ENCODE data around the gene KRT76. TPM values are rescaled to one million over a fixed set of nuclear protein-coding genes. Genes with fewer than 3 reads are reported as not detected.

The KRT76 gene
- total and polyA plus RNA-seq, 7 donors, result not detected

GRCh38 chr12:52740584-52740983 lies 36.6 kb downstream of the KRT76 start:
- TF ChIP-seq CTCF (IDR thresholded peaks at IDR 0.05), result no peak
- no peak for ATAC-seq
- no peak overlapping the region for H3K4me3 ChIP-seq
- intact Hi-C loops (cut with DNase I), result no loop called here
- no peak overlapping the region for H3K27ac ChIP-seq
- H3K27me3 ChIP-seq (ENCODE audit: insufficient read depth in 3 of 3, low read length in 2 of 3), result peaks cover 0 to 2% (median 0%) of the 10 kb centered on the region in 3 donors
- H3K9me3 ChIP-seq, result no peaks in the 10 kb centered on the region
- no peaks in the 10 kb centered on the region for H3K36me3 ChIP-seq (ENCODE audit: insufficient read depth in 1 of 2, low read depth in 1 of 2)
- H3K4me1 ChIP-seq, result no peaks in the 10 kb centered on the region
- DNase-seq, result no peak

- ATAC-seq (no peak), DNase-seq (no peak)
- peaks cover 0 to 8% (median 0%) of the 10 kb centered on the region in 3 donors for H3K27me3 ChIP-seq (ENCODE audit: insufficient read depth in 3 of 3, low read length in 2 of 3)
- no peak overlapping the region for H3K27ac ChIP-seq
- intact Hi-C loops (cut with DNase I), result no loop called here
- no peak for TF ChIP-seq CTCF (IDR thresholded peaks at IDR 0.05)
- H3K4me3 ChIP-seq, result no peak overlapping the region
- H3K4me1 ChIP-seq, result no peaks in the 10 kb centered on the region
- no peaks in the 10 kb centered on the region for H3K9me3 ChIP-seq
- H3K36me3 ChIP-seq (ENCODE audit: insufficient read depth in 1 of 2, low read depth in 1 of 2), result no peaks in the 10 kb centered on the region
Measured at GRCh38 chr12:52739963-52740362, 37.2 kb downstream of the KRT76 start.

GRCh38 chr12:52735816-52736632 lies 41.1 kb downstream of the KRT76 start:
- no peaks in the 10 kb centered on the region for H3K36me3 ChIP-seq (ENCODE audit: insufficient read depth in 1 of 2, low read depth in 1 of 2)
- ATAC-seq, result no peak
- intact Hi-C loops (cut with DNase I), result no loop called here
- no peak overlapping the region for H3K27ac ChIP-seq
- H3K27me3 ChIP-seq (ENCODE audit: insufficient read depth in 3 of 3, low read length in 2 of 3), result peaks cover 0 to 9% (median 0%) of the 10 kb centered on the region in 3 donors
- H3K9me3 ChIP-seq, result no peaks in the 10 kb centered on the region
- no peak for TF ChIP-seq CTCF (IDR thresholded peaks at IDR 0.05)
- WGBS, 3 donors, result 53 to 63% (median 62%) methylated on average over 5 of the region's 5 CpGs
- no peaks in the 10 kb centered on the region for H3K4me1 ChIP-seq
- DNase-seq, result no peak
- no peak overlapping the region for H3K4me3 ChIP-seq

GRCh38 chr12:52735106-52735505 lies 42.0 kb downstream of the KRT76 start:
- peaks cover 0 to 9% (median 0%) of the 10 kb centered on the region in 3 donors for H3K27me3 ChIP-seq (ENCODE audit: insufficient read depth in 3 of 3, low read length in 2 of 3)
- H3K9me3 ChIP-seq, result no peaks in the 10 kb centered on the region
- no peaks in the 10 kb centered on the region for H3K4me1 ChIP-seq
- intact Hi-C loops (cut with DNase I), result no loop called here
- DNase-seq (no peak), ATAC-seq (no peak)
- no peaks in the 10 kb centered on the region for H3K36me3 ChIP-seq (ENCODE audit: insufficient read depth in 1 of 2, low read depth in 1 of 2)
- H3K4me3 ChIP-seq, result no peak overlapping the region
- no peak for TF ChIP-seq CTCF (IDR thresholded peaks at IDR 0.05)
- no peak overlapping the region for H3K27ac ChIP-seq
- WGBS, 3 donors, result 62 to 79% (median 77%) methylated on average over 8 of the region's 8 CpGs

GRCh38 chr12:52730793-52731192 lies 46.4 kb downstream of the KRT76 start:
- DNase-seq (no peak), ATAC-seq (no peak)
- intact Hi-C loops (cut with DNase I), result no loop called here
- Histone ChIP-seq H3K4me3 (no peak overlapping the region), H3K36me3 (ENCODE audit: insufficient read depth in 1 of 2, low read depth in 1 of 2) (no peaks in the 10 kb centered on the region), H3K27ac (no peak overlapping the region), H3K9me3 (no peaks in the 10 kb centered on the region), H3K27me3 (ENCODE audit: insufficient read depth in 3 of 3, low read length in 2 of 3) (peaks cover 0 to 10% (median 9%) of the 10 kb centered on the region in 3 donors), H3K4me1 (no peaks in the 10 kb centered on the region)
- no peak for TF ChIP-seq CTCF (IDR thresholded peaks at IDR 0.05)
- WGBS, 3 donors, result 41 to 56% (median 54%) methylated on average over 2 of the region's 2 CpGs
